Muscle of arm (tissue), 12 donors: Measurements from ENCODE around the gene AGRN. TPM values are rescaled to one million over a fixed set of nuclear protein-coding genes. Genes with fewer than 3 reads are reported as not detected.
A peak's percentile ranks its signal among the peaks of the same experiment; 100 is the strongest.
"Not testable (repeated sequence)": the region's sequence is repeated elsewhere in the genome, so short reads cannot be mapped to it uniquely, and the experiment has no call there.

Experiments
- DNase-seq: peaks from one replicate; pipeline ENCODE4 v3.0.0-alpha.2; 2013
- polyA plus RNA-seq, 12 donors: library from polyadenylated mRNA; unstranded; fragments of 120-200 nt; gene quantifications; one replicate each; pipeline ENCODE4 v1.2.1, GENCODE V29; 2013; ENCODE audit not compliant: insufficient read length in 12 of 12

Gene AGRN
- polyA plus RNA-seq, 12 donors, result 26.2 to 84.3 (median 35.7) TPM; not detected in 1

DNA sequence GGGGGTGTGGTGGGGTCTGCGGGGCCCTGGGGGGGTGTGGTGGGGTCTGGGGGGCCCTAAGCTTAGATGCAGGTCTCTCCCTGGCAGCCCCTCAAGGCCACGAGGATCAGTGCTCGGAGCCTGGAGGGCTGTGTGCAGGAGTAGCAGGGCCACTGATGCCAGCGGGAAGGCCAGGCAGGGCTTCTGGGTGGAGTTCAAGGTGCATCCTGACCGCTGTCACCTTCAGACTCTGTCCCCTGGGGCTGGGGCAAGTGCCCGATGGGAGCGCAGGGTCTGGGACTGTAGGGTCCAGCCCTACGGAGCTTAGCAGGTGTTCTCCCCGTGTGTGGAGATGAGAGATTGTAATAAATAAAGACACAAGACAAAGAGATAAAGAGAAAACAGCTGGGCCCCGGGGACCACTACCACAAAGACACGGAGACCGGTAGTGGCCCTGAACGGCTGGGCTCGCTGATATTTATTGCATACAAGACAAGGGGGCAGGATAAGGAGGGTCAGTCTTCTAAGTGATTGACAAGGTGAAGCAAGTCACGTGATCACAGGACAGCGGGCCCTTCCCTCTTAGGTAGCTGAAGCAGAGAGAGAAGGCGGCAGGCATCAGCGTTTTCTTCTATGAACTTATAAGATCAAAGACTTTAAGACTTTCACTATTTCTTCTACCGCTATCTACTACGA is 45.5 kb downstream of the AGRN start:
- DNase-seq, result no peak

DNA sequence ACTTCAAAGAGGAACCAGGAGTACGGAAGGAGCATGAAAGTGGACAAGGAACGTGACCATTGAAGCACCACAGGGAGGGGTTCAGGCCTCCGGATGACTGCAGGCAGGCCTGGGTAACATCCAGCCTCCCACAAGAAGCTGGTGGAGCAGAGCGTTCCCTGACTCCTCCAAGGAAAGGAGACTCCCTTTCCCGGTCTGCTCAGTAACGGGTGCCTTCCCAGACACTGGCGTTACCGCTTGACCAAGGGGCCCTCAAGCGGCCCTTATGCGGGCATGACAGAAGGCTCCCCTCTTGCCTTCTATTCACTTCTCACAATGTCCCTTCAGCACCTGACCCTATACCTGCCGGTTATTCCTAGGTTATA is 46.0 kb downstream of the AGRN start:
- not testable (repeated sequence) for DNase-seq

DNA sequence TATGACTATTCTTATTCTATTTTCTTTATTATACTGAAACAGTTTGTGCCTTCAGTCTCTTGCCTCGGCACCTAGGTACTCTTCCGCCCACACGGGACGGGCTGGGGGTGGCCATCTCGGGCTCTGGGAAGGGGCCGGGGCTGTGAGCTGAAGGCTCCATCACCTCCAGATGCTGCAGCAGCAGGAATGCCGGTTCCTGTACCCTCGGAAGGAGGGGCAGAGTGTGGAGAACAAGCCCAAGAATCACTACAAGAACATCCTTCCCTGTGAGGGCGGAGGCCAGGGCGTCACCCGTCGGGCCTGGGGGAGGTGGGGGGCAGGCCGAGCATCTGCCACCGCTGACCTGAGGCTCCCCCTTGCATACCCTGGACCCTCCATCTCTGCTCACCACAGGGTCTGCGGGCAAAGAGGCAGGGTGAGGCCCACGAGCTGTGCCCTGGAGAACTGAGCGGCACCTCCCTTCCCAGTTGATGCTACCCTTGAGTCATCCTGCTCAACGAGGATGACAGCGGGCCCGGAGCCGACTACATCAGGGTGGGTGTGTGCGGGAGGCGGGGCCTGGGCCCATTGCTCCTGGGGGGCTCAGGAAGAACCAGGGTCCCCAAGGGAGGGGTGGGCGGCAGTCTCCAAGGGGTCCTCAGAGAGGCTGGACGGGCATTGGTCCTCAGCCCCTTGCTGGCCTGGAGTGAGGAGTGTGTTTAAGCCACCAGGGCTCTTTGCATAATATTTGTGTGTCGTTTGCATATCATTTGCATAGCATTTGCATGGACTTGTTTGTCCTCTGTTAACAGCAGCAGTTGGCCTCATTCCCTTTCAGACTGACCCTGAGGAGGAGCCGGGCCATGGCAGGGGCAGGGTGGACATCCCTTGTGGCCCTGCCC is 46.7 kb downstream of the AGRN start:
- DNase-seq, result no peak

DNA sequence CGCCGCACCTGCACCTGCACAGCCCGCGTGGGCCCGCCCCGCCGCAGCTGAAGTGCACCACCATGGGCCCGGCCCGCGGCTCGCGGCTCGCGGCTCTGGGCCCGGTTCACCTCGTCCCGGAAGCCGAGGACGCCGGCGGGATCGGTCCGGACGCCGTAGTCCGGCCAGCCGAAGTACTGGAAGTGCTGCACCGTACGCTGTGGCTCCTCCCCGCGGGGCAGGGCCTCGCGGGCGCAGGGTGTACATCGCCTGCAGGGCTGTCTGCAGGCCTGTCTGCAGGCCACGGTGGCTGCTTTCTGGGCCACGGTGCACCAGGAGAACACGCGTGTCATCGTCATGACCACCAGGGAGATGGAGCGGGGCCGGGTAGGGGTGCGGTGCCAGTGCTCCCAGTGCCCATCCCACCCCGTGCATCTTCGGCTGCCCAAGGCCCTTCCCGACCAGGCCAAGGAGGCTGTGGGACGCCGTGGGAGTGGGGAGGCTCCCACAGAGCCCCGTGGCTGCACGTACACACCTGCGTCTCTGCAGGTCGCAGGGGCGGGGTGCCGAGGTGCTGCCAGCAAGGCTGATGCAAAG is 47.5 kb downstream of the AGRN start:
- no peak for DNase-seq

DNA sequence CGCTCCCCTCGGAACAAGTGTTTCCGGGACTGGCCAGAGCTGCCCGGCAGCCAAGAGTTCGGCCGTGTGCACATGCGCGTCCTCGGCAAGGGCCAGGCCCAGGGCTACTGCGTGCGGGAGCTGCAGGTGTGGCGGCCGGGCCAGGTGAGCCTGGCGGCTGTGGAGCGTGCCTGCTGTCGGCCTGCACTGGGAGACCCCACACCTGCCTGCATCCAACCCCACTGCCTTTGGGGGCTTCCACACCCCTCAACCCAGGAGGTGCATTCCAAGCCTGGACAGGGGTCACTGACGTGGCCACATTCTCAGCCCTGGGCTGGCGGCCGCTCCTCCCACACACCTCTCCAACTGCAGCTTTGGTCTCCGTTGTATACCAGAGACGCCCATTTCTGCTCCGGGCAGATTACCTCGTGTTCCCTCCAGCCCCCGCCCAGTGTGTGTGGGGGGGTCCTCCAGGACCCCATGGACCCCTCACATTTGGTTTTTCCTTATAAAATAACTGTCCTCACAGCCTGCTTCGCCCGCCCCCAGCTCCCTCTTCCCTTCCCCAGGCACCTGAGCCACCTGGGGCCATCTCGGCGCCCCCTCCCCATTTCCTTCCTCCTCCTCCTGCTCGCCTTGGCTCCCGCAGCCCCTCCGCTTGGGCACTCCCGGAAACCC is 48.1 kb downstream of the AGRN start:
- DNase-seq, result no peak

DNA sequence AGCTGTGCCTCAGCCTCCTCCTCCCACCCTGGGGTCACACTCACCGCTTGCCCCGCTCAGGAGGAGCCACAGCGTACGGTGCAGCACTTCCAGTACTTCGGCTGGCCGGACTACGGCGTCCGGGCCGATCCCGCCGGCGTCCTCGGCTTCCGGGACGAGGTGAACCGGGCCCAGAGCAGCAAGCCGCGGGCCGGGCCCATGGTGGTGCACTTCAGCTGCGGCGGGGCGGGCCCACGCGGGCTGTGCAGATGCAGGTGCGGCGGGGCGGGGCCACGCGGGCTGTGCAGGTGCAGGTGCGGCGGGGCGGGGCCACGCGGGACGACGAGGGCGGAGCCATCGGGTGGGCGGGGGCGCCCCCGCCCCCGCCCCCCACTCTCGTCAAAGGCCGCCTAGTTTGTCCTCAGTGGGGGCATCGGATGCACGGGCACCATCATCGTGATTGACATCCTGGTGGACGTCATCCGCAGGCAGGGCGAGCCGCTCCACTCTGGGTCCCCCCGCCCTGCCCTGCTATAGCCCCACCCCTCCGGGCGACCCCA is 48.7 kb downstream of the AGRN start:
- no peak for DNase-seq

DNA sequence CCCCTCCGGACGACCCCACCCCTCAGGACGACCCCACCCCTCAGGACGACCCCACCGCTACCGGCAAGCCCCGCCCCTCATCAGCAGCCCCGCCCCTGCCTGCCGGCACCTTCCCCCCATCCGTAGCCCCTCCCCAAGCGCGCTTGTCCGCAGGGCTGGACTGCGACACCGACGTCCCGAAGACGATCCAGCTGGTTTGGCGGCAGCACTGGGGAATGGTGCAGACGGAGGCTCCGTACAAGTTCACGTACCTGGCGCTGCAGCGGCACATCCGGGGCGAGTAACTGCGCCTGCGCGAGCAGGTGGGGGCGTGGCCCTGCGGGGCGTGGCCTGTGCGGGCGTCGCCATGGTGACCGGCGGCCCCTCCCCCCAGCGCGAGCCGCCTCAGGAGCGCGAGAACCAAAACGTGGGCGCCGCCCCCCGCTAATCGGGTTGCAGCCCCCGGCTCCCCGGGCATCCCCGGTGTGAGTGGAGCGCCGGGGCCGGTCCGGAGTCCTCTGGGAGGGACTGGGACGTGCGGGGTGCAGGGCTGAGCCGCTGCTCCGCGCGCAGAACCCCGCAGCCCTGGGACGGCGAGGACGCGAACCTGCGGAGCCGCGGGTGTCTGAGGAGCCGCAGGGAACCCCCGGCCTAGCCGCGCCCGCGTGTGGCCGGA is 49.3 kb downstream of the AGRN start:
- DNase-seq, result peak; percentile 25

DNA sequence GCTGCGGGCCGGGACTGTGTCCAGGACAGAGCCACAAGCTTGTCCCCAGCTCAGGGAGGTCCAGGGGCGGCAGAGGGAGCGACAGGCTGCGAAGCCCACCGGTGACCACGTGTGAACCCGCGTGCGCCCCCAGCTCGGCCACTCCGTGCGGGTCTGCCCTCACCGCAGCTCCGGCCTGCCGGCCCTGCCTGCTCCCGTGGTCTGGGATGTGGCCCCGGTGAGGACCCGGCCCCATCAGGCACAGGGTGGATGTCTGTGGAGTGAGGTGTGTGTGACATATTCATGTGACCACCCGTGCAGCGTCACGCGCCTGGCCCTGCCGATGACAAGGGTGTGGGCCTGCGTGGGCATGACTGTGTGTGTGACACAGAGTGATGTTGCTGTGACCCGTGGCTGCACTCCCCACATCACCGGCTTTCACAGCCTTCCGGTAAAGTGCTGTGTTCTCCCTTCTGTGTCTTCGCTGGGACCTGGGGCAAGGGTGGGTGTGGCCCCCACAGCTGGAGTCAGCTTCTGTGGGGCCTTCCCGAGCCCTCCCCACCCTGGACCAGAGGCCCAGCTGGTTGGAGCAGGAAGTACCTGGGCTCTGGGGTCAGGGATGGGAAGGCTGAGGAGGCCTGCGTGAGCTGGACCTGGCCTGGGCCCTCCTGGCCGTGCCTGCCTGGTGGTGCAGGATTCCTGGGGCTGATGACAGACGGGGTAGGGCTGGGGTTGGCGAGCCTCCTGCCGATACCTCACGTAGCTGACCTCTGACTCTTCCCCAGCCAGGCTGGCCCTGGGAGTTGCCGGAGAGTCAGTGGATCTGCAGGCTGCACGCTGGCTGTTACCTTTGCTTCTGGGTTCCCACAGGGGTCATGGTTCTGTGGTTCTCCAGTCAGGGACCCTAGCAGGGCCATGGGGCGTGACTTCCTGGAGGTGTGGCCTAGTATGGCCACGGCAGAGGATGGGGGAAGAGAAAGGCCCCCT is 50.1 kb downstream of the AGRN start:
- no peak for DNase-seq

DNA sequence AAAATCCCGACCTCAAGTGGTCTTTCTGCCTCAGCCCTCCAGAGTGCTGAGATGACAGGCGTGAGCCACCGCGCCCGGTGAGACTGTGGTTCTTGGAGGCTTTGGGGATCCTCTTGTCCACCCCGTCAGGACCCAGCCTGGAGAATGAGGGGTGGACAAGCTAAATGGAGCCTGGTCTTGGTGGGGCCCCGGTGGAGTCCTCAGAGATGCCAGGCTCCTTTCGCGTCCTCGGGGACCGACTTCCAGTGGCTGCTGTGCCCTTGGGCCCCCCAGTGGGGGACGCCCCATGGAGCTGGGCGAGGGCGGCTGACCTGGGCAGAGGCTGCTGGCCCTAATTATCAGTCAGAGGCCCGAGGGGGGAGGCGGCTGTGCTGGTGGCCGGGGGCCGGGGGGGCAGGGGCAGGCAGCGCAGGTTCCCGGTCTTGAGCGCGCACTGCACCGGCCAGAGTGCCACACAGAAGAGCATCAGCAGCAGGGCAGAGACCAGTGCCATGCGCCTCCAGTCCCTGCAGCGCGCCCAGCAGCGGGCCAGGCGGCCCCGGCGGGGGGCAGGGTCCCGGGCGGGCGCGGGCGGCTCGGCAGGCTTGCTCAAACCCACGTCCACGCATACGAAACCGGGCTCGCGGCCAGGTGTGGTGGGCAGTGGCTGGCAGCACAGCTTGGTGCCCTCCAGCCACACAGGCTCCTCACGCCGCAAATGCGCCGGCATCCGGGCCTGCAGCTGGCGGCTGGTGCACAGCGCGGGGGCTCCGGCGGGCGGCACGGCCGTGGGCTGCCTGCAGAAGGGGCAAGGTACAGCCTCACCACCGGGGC is 51.8 kb downstream of the AGRN start:
- no peak for DNase-seq

DNA sequence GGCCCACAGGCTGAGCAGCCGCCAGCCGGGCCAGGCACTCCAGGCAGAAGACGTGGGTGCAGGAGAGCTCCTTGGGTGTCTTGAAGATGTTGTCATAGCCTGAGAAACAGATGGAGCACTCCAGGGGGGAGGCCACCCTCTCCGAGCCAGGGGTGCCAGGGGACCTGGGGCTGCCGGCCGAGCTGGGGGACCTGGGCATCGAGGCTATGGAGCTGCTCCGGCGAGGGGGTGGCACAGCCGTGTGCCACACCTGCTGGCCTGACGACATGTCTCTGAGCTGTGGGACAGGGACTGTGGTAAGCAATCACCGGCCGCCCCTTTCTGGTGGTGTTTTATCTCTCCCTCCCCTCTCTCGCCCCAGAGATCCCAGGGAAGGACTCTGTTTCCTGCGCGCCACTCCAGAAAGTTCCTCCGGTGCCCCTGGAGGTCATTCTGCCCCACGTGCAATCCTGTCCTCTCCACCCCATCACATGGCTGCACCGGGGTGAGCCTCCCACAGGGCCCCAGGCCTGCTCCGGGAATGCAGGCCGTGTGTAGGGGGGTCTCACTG is 52.5 kb downstream of the AGRN start:
- DNase-seq, result no peak

DNA sequence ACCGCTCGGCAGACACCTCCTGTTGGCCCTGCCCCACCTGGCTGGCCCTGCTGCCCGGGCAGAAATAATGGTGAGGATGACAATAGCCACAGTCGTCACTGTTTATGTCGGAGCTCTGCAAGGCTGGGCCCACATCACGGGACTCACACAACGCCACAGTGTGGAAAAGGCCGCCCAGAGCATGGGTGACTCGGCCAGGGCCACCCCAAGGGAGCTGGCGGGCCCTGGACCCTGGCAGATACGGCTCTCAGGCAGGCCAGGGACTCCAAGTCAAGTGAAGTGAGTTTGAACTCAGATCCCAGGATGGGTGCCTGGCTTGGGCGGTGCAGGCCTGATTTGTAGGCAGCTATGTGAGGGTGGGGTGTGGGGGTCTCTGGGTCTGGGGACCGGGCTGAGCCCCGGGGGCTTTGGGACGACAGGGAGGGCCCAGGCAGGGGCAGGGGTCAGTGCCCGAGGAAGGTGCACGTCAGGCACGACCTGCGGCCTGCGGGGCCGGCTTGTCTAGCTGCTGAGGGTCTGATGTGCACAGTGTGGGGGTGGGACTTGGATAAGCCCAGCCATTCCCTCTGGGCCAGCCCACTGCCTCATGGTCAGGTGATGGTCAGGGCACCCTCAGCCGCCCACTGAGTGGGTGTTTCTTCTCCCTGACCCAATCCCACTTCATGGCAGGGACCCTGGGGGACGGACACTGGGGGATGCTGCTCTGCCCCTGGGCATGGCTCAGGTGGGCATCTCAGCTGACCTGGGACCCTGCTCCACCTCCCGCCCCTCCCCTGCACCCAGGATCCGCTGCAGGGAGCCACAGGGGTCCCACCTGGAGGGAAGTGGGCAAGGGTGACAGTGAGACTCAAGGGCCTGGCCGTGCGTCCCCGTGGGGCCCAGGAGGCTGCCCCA is 53.2 kb downstream of the AGRN start:
- DNase-seq, result no peak

DNA sequence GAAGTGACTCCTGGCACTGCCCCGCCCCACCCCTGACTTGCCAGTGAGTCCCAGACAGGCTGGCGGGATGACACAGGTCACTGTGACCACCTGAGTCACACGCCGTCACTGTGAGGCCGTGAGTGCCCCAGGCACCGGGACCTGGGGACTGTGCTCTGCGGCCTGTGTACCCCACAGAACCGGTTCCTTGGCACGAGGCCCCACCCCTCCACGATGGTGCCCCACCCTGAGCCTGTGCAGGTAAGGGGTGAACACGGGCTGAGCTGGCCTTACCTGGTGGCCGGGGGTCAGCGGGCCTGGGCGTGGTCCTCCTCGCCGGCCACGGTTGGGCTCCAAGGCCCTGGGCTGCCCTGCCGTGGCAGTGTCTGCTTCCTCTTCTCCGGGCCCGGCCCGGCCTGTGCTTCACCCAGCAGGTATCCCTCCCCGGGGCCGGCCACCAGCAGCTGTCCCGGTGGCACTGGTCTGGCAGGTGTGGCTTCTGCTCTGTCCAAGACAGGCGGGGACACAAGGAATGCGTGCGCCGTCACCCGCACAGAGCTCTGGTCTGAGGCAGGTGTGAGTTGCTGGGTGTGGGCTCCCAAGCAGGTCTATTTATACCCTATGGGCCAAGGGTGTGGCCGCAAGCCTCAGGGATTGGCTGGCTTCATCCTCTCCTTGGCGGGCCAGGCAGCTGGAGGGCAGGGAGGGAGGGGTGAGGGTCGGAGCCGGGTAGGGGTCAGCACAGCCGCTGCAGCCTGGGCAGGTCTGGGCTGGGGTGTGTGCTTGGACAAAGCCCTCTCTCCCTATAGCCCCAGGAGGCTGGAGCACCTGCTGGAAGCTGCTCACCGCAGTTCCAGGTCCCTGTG is 54.0 kb downstream of the AGRN start, which contains the start of gene RNF223:
RNF223 (minus strand) TSS at position 564 of the 845 bp plus-strand sequence. CDS start 1,740 bp downstream, outside the sequence.
- DNase-seq, result no peak

DNA sequence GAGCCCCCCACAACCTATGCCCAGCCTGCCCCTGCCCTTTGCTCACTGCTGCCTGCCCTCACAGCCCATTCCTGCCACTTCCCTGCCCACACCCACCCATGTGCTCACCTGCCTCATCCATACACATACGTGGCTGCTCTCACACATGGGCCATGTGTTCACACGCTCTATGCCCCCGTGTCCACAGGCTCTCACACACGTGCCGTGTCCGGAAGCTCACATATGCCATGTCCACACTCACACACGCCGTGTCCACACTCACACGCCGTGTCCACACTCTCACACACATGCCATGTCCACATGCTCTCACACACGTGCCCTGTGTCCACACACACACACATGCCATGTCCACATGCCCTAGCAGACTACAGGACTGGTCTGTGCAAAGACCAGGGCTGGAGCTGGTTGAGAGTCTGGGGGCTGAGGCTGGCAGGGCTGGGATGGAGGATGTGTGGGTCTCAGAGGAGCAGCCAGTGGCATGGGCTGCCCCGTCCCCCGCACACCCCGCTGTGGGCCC is 54.8 kb downstream of the AGRN start:
- no peak for DNase-seq

DNA sequence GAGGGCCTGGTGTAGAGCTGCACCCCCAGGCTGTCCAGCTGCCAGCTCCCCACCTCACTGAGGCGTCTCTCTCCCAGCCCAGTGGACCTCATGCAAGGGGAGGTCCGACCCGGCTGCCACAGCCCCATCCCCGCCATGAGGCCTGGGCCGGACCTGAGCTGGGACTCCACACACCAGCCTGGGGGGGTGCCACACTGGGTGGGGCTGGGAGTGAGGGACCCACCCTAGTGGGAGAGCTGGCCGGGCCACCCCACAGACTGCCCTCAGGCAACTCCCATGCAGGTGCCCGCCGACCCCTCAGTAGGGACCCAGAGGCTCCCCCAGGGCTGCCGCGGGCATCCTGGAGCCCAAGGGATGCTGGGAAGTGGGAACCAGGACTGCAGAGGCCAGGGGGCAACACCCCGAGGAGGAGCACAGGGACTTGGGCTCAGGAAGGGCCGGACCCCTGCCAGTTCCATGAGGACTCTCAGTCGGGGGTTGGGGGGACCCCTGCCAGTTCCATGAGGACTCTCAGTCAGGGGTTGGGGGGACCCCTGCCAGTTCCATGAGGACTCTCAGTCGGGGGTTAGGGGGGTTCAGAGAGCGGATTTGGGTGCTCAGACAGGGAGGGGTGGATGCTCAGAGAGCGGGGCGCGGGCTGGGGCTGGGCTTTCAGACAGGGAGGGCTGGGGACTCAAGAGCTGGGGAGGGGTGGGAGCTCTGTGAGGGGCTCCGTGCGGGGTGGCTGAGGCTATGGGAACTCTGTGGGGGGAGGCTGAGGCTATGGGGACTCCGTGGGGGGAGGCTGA is 55.4 kb downstream of the AGRN start:
- no peak for DNase-seq

DNA sequence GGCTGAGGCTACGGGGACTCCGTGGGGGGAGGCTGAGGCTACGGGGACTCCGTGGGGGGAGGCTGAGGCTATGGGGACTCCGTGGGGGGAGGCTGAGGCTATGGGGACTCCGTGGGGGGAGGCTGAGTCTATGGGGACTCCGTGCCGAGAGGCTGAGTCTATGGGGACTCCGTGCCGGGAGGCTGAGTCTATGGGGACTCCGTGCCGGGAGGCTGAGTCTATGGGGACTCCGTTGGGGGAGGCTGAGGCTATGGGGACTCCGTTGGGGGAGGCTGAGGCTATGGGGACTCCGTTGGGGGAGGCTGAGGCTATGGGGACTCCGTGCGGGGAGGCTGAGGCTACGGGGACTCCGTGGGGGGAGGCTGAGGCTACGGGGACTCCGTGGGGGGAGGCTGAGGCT is 57.5 kb downstream of the AGRN start:
- DNase-seq, result not testable (repeated sequence)
